Stimulated activated CD8-positive, alpha-beta memory T cell treated with anti-CD3 and anti-CD28 coated beads, Interleukin-15, amount 100 ng/mL, for 24 hours (primary cell): ENCODE results near the gene SDHAF4.
"Not testable (repeated sequence)": the region's sequence is repeated elsewhere in the genome, so short reads cannot be mapped to it uniquely, and the experiment has no call there.

ENCODE experiments used
- DNase-seq: peaks from one replicate; pipeline ENCODE4 v3.0.0-alpha.2; 2020; ENCODE audit warnings: low read depth

Gene SDHAF4

DNA sequence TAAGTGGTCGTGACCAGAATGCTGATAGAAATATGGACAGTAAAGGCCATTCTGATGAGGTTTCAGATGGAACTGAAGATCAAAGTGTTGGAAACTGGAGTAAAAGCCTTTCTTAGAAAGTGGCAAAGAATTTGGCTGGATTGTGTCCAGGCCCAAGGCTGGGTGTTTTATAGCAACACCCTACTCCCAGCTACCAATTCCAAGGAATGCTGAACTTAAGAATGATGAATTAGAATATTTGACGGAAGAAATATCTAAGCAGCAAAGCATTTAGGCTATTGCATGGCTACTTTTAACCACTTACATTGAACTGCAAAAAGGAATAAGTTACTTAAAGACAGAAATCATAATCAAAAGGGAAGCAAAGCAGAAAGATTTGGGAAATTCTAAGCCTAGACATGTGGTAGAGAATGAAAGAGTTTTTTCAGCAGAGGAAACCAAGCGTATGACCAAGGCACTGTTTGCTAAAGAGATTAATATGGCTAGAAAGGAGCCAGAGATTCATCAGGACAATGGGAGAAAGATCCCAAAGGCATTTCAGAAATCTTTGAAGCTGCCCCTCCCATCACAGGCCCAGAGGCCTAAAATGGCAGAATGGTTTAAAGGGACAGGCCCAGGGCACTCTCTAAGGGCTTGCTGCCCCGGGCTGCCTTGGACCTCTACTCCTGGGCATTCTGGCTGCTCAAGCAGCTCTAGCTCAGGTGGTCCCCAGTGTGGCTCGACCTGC, 25.8 kb downstream of the SDHAF4 start:
- no peak for DNase-seq

DNA sequence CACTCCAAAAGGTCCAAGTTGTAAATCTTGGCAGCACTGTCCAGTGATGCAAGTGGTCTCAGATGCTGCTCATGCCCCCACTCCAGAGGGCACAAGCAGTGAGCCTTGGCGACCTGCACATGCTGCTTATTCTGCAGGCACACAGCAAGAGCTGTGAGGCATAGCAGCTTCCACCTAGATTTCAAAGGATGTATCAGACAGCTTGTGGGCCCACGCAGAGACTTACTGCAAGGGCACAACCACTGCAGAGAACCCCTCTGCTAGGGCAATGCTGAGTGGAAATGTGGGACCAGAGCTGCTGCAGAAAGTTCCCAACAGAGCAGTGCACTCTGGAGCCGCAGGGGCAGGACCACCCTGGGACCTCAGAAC, 26.4 kb downstream of the SDHAF4 start:
- DNase-seq, result no peak

DNA sequence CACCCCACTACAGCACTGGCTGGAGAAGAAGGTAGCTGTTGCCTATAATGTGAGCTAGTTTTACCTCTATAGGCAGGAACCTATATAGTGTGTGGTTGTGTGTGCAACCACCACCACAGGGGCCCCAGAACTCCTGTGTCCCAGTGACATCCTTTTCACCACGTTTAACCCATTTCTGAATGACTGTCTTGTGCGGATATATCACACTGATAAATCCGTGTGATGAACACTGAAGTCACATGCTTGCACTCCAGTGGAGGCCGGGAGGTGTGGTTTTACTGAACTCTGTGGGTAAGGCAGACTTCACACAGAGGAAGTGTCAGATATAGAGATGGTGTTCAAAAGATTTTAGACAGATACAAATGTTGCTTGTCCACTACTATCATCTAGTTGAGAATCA, 32.5 kb downstream of the SDHAF4 start:
- no peak for DNase-seq

DNA sequence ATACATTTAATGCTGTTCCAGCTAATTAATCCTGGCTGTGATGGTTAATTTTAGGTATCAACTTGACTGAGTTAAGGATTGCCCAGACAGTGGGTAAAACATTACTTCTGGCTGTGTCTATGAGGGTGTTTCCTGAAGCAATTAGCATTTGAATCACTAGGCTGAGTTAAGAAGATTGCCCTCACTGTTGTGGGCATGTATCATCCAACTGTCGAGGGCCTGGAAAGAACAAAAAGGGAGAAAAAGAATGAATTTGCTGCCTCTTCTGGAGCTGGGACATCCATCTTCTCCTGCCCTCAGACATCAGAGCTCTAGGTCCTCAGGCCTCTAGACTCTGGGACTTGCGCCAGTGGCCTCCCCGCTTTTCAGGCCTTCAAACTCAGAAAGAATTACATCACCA, 34.3 kb downstream of the SDHAF4 start:
- DNase-seq, result no peak

DNA sequence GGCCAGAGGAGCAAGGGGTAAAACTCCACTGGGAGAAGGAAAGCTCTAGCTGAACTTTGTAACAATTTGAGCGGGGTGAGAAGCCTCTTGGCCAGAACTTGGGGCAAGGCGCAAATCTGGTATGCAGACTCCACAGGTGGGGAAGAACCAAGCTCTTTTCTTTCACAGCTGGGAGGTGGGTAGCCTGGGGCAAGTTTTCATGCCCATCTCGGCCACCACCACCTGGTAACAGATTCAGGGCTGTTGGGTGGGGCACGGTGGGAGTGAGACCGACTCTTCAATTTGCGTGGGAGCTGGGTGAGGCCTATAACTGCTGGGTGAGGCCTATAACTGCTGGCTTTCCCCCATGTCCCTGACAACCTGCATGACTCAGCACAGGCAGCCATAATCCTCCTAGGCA, 37.5 kb downstream of the SDHAF4 start:
- DNase-seq, result no peak

DNA sequence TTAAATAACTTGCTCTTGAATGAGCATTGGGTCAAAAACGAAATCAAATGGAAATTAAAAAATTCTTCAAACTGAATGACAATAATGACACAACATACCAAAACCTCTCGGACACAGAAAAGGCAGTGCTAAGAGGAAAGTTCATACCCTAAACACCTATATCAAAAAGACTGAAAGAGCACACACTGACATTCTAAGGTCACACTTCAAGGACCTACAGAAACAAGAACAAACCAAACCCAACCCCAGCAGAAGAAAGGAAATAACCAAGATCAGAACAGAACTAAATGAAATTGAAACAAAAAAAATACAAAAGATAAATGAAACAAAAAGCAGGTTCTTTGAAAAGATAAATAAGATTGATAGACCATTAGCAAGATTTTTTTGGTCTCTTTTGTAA, 40.6 kb downstream of the SDHAF4 start:
- DNase-seq, result not testable (repeated sequence)

DNA sequence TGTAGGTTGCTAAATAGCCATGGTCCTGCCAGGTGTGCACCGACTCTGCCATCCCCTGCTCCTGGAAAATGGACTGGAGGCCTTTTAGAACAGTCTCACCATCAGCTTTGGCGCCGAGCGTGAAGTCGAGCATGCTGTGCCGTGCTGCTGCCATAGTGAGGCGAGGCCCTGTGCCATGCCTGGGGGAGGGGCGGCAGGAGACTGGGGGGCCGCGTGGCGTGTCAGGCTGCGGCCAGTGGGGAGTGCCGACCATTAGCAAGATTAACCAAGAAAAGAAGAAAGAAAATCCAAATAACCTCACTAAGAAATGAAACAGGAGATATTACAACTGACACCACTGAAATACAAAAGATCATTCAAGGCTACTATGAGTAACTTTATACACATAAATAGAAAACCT, 42.5 kb downstream of the SDHAF4 start:
- not testable (repeated sequence) for DNase-seq

DNA sequence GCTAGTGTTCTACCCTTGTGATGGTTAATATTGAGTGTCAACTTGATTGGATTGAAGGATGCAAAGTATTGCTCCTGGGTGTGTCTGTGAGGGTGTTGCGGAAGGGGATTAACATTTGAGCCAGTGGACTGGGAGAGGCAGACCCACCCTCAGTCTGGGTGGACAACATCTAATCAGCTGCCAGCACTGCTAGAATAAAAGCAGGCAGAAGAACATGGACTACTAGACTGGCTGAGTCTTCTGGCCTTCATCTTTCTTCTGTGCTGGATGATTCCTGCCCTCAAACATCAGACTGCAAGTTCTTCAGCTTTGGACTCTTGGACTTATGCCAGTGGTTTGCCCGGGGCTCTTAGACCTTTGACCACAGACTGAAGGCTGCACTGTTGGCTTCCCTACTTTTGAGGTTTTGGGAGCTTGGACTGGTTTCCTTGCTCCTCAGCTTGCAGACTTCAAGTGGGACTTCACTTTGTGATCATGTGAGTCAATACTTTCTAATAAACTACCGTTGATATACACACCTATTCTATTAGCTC, 50.1 kb downstream of the SDHAF4 start:
- no peak for DNase-seq

DNA sequence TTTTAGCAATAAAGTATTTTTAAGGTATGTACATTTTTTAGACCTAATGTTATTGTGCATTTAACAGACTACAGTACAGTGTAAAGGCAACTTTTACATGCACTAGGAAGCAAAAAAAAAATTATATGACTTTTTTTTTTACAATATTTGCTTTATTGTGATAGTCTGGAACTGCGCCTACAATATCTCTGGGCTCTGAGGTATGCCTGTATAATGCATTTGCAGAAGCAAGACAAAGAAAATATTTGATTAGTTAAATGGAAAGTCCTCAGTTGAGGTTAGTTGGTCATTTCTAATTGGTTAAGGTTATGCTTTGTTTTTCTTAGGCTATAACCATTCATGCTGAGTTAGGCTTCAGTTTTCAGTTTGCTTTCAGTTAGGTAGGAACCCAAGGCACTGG, 54.0 kb downstream of the SDHAF4 start:
- DNase-seq, result no peak

DNA sequence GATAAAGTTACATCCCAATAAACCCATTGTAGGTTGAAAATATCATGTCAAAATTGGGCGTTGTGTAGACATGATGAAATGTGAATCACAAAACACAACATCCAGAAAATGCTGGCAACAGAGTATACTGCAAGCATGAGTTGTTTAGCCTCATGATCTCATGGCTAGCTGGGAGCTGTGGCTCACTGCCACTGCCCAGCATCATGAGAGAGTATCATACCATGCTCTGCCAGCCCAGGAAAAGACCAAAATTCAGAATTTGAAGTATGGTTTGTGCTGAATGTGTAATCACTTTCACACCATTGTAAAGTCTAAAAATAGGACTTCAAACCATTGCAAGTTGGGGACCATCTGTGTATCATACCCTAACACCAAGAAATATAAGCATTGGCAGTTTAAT, 55.7 kb downstream of the SDHAF4 start:
- DNase-seq, result no peak

DNA sequence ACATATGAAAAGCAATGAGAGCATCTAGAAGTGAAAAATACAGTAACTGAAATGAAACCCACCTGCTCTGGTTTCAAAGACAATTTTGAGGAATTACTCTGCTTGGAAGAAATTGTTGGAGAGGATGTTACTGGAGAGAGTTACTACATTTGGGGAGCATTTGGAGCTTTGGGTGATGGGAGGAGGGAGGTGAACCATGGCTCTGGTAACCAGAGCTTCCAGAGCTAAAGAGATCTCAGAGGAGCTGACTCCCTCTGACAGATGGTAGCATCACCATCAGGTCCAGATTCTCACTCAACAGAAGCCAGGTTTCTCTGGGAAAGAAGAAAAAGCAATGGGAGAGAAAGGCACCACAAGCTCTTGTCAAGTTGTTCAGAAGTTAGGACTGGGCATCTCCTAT, 58.7 kb downstream of the SDHAF4 start:
- DNase-seq, result no peak

DNA sequence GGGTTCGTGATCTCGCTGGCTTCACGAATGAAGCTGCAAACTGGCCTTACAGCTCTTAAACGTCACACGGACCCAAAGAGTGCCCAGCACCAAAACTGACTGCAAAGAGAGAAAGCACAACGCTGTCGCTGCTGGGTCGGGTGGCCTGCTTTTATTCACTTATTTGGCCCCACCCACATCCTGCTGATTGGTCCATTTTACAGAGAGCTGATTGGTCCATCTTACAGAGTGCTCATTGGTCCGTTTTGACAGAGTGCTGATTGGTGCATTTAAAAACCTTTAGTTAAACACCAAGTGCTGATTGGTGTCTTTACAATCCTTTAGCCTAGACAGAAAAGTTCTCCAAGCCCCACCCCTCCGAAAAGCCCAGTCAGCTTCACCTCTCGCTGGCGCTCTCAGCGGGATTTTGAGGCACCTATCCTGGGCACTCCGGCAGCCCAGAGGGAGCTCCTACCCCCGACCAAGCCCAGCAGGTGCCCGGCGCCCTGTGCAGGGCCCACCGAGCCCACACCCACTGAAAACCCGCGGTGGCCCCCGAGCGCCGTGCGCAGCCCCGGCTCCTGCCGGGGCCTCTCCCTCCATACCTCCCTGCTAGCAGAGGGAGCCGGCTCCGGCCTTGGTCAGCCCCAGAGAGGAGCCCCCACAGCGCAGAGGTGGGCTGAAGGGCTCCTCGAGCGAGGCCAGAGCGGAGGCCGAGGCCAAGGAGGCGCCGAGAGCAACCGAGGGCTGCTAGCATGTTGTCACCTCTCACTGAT, 60.9 kb downstream of the SDHAF4 start:
- no peak for DNase-seq

DNA sequence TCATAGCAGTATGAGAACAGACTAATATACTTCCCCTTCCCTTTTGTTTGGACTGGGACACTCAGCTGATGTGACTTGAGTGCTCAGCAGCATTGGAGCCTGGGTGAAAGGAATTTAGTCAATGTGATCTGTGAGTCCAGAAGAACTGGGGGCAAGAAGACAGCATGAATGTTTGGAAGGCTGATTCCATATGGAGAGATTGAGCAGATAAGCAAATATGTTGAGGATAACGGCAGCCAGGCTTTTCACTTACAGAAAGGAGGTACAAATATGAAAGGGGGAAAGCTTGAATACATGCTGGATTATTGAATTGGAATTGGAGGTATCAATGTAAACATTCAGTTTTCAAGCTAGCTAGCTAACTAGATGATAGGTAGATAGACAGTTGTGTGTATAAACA, 63.2 kb downstream of the SDHAF4 start:
- no peak for DNase-seq

DNA sequence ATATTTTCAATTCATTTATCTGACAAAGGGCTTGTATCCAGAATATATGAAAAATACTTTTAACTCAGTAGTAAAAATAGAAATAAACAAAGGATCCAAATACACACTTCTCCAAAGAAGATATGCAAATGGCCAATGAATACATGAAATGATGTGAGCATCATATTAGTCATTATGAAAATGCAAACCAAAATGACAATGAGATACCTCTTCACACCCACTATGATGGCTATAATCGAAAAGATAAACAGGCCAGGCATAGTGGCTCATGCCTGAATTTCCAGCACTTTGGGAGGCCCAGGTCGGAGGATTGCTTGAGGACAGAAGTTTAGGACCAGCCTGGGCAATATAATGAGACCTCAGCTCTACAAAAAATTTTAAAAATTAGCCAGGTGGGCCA, 67.1 kb downstream of the SDHAF4 start:
- DNase-seq, result no peak

DNA sequence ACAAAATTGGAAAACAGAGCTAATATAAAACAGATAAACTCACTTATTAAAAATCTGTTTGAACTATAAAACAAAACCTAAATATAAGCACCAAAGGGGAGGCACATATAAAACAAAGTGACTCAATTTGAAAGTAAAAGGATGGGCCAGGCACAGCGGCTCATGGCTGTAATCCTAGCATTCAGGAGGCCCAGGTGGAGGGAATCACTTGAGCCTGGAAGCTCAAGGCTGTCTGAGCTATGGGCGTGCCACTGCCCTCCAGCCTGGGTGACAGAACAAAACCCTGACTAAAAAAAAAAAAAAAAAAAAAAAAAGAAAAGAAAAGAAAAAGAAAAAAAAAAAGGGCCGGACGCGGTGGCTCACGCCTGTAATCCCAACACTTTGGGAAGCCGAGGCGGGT, 69.9 kb downstream of the SDHAF4 start:
- no peak for DNase-seq

DNA sequence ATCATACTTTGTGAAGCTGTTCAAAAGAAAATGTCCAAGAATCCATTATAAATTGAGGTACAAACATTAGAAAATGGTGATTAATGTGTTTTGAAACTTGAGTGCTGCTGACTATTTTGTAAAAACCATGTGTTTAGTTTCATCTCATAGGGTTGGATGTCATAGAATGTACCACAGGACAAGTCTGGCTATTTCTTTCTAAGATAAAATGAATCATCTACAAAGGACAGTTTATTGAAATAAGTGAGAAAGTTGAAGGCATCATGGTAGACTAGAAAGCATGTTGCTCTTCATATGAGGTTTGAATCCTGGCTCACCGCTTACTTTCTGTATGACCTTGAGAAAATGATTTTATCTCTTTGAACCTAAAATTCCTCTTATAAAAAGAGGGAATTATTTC, 71.7 kb downstream of the SDHAF4 start:
- DNase-seq, result no peak
